Measurements from ENCODE around the gene KDM1A.

- no peak for TF ChIP-seq POLR2A (IDR thresholded peaks at IDR 0.05; ENCODE audit: low read length)
- TF ChIP-seq CTCF (IDR thresholded peaks at IDR 0.05), result no peak
- TF ChIP-seq POLR2AphosphoS2 (conservative IDR thresholded peaks at IDR 0.05; ENCODE audit: low read length), result no peak
Observed at GRCh38 chr1:23027352-23027907, 8.2 kb downstream of the KDM1A start.

Data from A549 (cell line).